GM18508 (cell line): Measurements from ENCODE around the gene C15orf61.

ENCODE experiments used
- ATAC-seq: cut with Tn5 transposase; IDR thresholded peaks from one replicate; pipeline ENCODE4 v1.9.1; 2021; ENCODE audit warnings: moderate number of reproducible peaks; ENCODE audit not compliant: insufficient read depth, unreplicated experiment

C15orf61 gene

GRCh38 chr15:67512933-67513714 lies 7.8 kb upstream of the C15orf61 start:
- ATAC-seq, result no peak

GRCh38 chr15:67515090-67515489 lies 5.8 kb upstream of the C15orf61 start:
- no peak for ATAC-seq

- ATAC-seq, result no peak
These were observed 5.4 kb upstream of the C15orf61 start for GRCh38 chr15:67515557-67515956.

DNA sequence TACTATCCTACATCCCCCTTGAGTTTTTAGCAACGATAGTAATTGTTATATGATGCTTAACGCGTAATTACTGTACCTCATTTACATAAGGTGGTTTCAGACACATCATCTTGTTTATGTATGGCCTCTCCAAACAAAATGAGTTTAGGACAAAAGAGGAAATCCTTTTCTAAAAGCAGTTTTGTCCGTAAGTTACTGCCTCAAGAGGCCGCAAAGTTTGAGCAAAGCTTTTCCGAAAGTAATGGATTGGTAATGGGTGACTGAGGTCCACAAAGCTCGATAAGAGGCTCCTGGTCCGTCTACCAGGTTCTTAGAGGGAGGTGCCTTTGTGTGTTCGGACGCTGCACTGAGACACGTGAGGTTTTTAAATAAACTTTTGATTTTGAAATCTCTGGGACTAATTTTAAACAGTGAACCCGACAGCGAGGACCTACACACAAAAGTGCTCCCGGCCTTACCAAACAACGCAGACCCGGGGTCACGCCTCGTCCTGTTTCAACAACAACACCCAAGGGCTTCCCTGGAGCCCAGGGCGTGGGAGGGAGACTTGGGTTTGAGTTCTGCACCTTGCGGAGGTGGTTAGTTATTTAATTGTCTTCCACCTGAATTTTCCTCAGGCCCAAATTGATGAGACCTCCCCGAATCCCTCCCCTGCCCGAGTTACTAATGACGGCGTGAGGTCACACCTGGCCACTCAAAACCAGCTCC lies 456 bp upstream of the C15orf61 start:
- no peak for ATAC-seq

DNA sequence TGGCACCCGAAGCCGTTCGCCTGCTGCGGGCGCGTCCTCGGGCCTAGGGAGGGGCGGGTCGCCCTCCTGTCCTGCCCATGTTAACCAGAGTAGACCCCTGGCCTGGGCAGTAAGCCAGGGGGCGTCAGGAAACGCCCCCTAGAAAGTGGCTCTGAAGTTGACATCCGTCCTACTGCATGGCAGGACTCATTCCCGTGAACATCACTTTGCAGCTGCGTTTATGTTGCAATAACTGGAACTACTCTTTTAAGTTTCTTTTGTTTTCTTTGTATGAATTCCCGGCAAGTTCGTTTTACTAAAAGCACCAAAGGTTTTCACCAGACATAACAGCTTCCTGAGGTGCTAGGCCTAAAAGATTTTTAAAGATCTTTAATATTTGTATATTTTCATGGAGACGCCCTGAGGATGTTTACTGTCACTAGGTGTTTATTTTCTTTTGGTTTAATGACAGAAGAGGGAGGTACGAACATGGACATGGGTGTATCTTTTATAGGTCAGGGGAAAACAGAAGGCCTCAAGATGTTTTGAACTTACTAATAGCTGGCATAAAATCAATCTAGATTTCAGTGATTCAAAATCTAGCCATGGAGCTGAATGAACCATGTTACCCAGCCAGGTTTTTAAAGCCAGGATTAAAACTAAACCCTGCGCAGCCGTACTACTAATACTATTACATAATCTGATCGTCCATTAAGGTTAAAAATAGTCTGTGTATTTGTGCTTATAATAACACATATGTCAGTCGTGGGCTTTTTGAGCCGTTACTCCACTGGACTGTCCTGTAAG lies 1.0 kb downstream of the C15orf61 start:
- no peak for ATAC-seq

GRCh38 chr15:67523330-67523729 lies 2.4 kb downstream of the C15orf61 start:
- no peak for ATAC-seq

DNA sequence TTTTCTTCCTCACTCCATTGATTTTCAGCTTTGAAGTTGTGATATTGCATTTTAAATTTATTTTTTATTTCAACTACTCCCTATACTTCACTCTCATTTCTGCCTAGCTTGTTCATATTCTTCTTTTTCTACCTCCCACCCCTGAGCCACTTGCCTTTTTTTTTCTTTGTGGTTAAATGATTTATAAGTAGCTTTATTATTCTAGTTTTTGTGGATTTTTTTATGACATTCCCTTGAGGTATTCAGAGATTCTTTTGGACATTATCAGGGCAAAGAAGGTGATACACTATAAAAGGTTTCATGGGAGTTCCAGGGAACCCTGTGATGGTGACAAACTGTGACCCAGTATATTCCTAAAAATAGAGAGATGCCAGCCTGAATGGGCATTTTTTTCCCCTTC lies 3.3 kb downstream of the C15orf61 start:
- ATAC-seq, result no peak

DNA sequence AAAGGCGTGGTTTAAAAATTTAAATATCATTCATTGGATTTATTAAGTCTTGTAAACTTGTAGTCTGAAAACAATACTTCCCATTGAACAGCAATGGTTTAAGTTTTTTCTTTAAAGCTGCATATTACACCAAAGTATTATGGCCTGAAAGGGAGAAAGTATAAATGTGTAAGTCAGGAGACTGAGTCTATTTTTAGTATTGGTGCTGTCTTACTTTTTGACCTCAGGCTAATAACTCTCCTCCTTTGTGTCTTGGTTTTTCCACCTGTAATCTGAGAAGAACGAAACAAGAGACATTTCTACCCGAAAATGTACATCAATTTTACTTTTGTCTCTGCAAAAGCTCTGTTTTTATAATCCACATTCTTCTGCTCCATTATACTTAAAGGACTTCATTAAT lies 7.6 kb downstream of the C15orf61 start:
- no peak for ATAC-seq

GRCh38 chr15:67531379-67531914 lies 10.5 kb downstream of the C15orf61 start:
- ATAC-seq, result no peak

DNA sequence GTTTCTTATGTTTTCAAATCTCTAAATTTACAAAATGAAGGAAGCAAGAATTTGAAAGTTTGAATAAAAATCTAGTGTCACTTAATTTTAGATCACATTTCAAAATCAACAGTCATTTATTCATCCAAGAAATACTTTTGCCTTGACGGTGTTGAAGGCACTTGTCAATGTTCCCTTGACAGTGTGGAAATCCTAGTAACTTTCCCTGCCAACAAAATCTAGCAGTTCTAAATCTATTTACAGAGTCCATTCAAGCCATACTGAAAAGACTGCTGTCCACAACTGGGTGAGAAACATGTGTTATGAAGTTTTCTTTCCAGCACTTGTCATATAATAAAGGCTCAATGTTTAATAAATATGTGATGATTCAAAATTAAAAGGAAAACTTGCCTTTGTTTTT lies 12.9 kb downstream of the C15orf61 start:
- no peak for ATAC-seq

- no peak for ATAC-seq
These were observed 13.4 kb downstream of the C15orf61 start for GRCh38 chr15:67534360-67534759.

- no peak for ATAC-seq
These were observed 16.8 kb downstream of the C15orf61 start for GRCh38 chr15:67537771-67538170.

- ATAC-seq, result no peak
These were observed 21.8 kb downstream of the C15orf61 start, which contains the start of gene MAP2K5 for GRCh38 chr15:67542420-67543347. Gene MAP2K5, plus strand, starts transcription at chr15:67542703. Its CDS starts 633 bp downstream, at chr15:67543336.

- ATAC-seq, result no peak
These were observed 22.4 kb downstream of the C15orf61 start for GRCh38 chr15:67543348-67543718.

DNA sequence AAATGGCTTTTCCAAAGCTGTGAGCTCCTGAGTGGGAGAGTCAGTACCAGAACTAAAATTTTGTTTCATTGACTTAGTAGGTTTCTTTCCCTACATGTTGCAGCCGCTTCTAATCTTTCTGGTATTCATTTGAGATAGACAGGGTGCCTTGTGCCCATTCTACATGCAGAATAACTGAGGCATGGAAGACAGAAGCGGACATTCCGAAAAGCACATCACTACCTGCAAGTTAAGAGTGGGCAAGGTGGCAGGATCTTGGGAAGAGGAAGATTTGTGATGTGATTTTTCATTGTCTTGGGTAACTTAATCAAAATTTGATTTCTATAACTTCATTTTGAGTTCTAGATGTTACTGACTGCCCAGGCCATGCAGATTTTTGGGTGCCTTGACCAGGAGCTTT lies 23.5 kb downstream of the C15orf61 start:
- no peak for ATAC-seq

GRCh38 chr15:67545864-67546263 lies 24.9 kb downstream of the C15orf61 start:
- ATAC-seq, result no peak

- ATAC-seq, result no peak
These were observed 26.1 kb downstream of the C15orf61 start for GRCh38 chr15:67547064-67547463.

GRCh38 chr15:67547836-67548235 lies 26.9 kb downstream of the C15orf61 start:
- no peak for ATAC-seq

DNA sequence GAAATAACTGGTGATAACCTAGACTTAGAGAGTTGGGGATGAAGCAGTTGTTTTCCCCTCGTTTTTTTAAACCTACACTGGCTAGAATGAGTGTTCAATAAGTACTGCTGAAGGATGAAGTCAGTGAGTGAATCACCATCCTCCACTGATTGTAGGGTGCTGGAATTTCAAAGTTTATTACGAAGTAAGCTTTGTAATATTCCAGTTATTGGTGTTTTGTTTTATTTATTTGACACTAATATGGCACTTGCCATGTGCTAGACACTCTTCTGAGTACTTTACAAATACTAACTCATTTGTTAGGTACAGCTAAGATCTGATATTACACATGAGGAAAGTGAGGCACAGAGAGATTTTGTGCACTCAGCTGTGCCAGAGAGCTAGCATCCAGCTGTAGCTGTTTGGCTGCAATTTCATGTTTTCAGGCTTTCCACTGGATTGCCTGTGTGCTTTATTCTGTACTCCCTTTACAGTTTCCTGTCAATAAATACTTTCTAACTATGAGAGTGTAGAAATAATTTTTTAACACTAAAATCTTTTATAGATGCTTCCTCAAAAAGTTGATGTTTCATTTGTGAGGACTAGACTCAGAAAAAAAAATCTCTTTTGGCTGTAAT lies 27.4 kb downstream of the C15orf61 start:
- ATAC-seq, result no peak
